Tibial artery (tissue), 4 donors: ENCODE results near the gene ZNF385D.

Source experiments
- DNase-seq, 2 donors: peaks; one replicate each; pipeline ENCODE4 v3.0.0-alpha.2; 2019
- H3K27ac ChIP-seq, 2 donors: fragments of 200-600 bp; sonication (generic) in 1 of 2; 1 replicate in 1 of 2; 2 replicates in 1 of 2; pipeline ENCODE4 v1.5.1; 2018 to 2019; ENCODE audit warnings: mild to moderate bottlenecking in 1 of 2
- H3K27me3 ChIP-seq, 2 donors: fragments of 200-600 bp; sonication (generic) in 1 of 2; one replicate each; pipeline versions ENCODE4 v1.5.1 to v1.6.0; 2016 to 2019
- H3K36me3 ChIP-seq, 3 donors: fragments of 200-600 bp; sonication (generic) in 2 of 3; one replicate each; pipeline ENCODE4 v1.5.1; 2016 to 2019; ENCODE audit warnings: mild to moderate bottlenecking in 2 of 3
- H3K4me1 ChIP-seq, 4 donors: fragments of 200-600 bp; sonication (generic) in 2 of 4; 1 replicate in 3 of 4; 2 replicates in 1 of 4; pipeline ENCODE4 v1.5.1; 2016 to 2019
- H3K4me3 ChIP-seq, 2 donors: fragments of 200-600 bp; sonication (generic) in 1 of 2; 1 replicate in 1 of 2; 2 replicates in 1 of 2; pipeline ENCODE4 v1.5.1; 2018 to 2019; ENCODE audit warnings: mild to moderate bottlenecking in 2 of 2
- H3K9me3 ChIP-seq, 3 donors: fragments of 200-600 bp; sonication (generic) in 1 of 3; one replicate each; pipeline ENCODE4 v1.5.1; 2016 to 2019
- CTCF ChIP-seq, 2 experiments: fragments of 200-600 bp in 1 of 2; fragments of 450-650 bp in 1 of 2; IDR thresholded peaks; one replicate each; pipeline ENCODE4 v1.5.1; 2017 to 2019; ENCODE audit warnings: antibody characterized with exemption in 2 of 2, mild to moderate bottlenecking in 1 of 2, moderate library complexity in 1 of 2
- intact Hi-C: fragments of 100-400 bp; cut with DNase I; formaldehyde crosslinking; loops from one replicate; pipeline ENCODE4 v1.15.0; 2023; ENCODE audit warnings: low total_unique reads

The ZNF385D gene

DNA sequence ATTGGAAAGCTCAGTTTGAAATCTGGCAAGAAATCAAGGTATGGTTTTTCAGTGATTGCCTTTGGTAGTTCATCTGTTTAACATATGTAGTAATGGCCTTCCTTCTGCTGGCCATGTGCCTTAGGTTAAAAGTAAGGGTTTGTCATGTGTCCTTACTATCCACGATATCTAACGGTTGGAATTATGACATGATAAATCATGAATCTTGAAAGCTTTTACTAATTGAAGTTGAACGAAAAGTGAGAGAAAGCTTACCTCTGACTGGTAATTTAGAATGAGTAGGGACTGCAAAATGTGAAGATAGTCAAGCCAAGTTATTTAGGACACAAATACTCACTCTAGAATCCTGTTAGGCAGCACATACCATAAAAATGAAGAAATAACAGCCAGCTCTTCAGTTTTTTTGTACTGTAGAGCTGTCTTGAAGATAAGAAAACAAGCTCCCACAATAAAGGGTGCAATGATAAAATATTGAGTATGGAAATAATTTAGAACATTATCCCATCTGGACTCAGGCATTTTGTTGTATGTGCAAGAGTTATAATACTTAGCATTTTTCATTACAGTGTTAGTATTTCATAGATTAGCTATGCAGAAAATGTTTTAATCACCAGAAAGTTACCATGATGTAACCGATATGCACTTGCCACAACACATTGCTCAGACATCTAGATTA lies 303.4 kb downstream of the ZNF385D start:
- TF ChIP-seq CTCF (IDR thresholded peaks at IDR 0.05) = no peak
- Histone ChIP-seq H3K36me3 (no peaks in the 10 kb centered on the region), H3K4me1 (peaks cover 0 to 31% (median 4%) of the 10 kb centered on the region in 4 donors), H3K27me3 (no peaks in the 10 kb centered on the region), H3K27ac (no peak overlapping the region), H3K4me3 (no peak overlapping the region), H3K9me3 (no peaks in the 10 kb centered on the region)
- DNase-seq = no peak
- intact Hi-C loops = no loop called here

DNA sequence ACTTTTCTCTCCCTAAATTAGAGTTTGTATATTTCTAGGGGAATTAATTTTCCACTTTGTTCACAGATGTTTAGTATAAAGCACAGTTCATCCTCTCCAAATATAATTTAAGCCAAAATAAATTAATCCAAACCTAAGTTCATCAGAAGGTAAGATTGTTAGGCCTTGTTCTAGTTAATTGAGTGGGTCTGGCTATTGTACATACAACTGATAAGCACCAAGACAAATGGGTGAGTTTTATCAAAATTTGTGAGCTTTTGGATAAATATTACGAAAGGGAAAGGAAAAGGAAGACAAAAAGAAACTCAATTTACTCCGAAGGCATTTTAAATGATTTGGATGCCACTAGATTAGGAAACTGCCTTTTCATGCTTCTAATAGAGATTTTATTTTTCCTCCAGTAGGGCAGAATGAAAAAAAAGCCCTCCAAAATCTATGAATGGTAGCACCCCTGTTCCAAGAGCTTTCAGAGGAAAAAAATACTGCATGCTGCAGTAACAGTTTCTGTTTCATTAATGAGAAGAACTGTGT lies 304.0 kb downstream of the ZNF385D start:
- intact Hi-C loops = no loop called here
- TF ChIP-seq CTCF (IDR thresholded peaks at IDR 0.05) = no peak
- Histone ChIP-seq H3K36me3 (no peaks in the 10 kb centered on the region), H3K4me1 (peaks cover 0 to 31% (median 4%) of the 10 kb centered on the region in 4 donors), H3K27ac (no peak overlapping the region), H3K9me3 (no peaks in the 10 kb centered on the region), H3K27me3 (no peaks in the 10 kb centered on the region), H3K4me3 (no peak overlapping the region)
- DNase-seq = no peak

- Histone ChIP-seq H3K27me3 (no peaks in the 10 kb centered on the region), H3K4me1 (peaks cover 0 to 31% (median 4%) of the 10 kb centered on the region in 4 donors), H3K27ac (no peak overlapping the region), H3K9me3 (no peaks in the 10 kb centered on the region), H3K36me3 (no peaks in the 10 kb centered on the region), H3K4me3 (no peak overlapping the region)
- TF ChIP-seq CTCF (IDR thresholded peaks at IDR 0.05) = no peak
- intact Hi-C loops = no loop called here
- no peak for DNase-seq
These were observed 305.0 kb downstream of the ZNF385D start for GRCh38 chr3:21446027-21446426.

GRCh38 chr3:21441821-21442220 lies 309.2 kb downstream of the ZNF385D start:
- Histone ChIP-seq H3K9me3 (no peaks in the 10 kb centered on the region), H3K36me3 (no peaks in the 10 kb centered on the region), H3K4me1 (no peaks in the 10 kb centered on the region), H3K27ac (no peak overlapping the region), H3K27me3 (no peaks in the 10 kb centered on the region), H3K4me3 (no peak overlapping the region)
- no peak for TF ChIP-seq CTCF (IDR thresholded peaks at IDR 0.05)
- no peak for DNase-seq
- intact Hi-C loops = no loop called here

DNA sequence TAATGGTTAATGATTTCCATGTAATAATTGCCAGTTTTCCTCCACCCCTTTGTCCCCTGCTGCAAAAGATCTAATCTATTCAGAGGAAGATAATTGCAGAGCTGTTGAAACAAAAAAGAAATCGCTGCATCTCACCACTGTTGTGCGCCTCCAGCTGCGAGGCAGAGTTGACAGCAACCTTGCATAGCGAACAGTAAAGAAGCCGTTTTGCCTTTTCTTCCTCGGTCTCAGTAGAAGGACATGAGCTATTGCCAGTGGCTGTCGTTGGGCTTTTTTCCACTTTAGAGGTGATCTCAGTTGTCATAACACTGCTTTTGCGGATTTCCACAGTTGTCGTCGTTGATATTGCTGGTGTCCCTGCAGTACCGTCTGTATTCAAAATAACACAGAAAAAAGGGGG lies 314.2 kb downstream of the ZNF385D start:
- Histone ChIP-seq H3K36me3 (no peaks in the 10 kb centered on the region), H3K27me3 (no peaks in the 10 kb centered on the region), H3K9me3 (no peaks in the 10 kb centered on the region), H3K4me3 (no peak overlapping the region), H3K4me1 (peaks cover 0 to 7% (median 0%) of the 10 kb centered on the region in 4 donors), H3K27ac (no peak overlapping the region)
- no peak for DNase-seq
- intact Hi-C loops = no loop called here
- no peak for TF ChIP-seq CTCF (IDR thresholded peaks at IDR 0.05)
